Dermis microvascular lymphatic vessel endothelial cell (primary cell): Measurements from ENCODE around the gene MORC1. TPM values are rescaled to one million over a fixed set of nuclear protein-coding genes. Genes with fewer than 3 reads are reported as not detected.
A peak's percentile ranks its signal among the peaks of the same experiment; 100 is the strongest.

Experiments
- DNase-seq, 2 donors: peaks; one replicate each; pipeline versions ENCODE4 v3.0.0 to v3.0.0-alpha.2; 2010; ENCODE audit warnings: low read depth in 2 of 2
- total RNA-seq: library from RNA; depleted of rRNA; stranded (reverse); fragments of >200 nt; gene quantifications from 2 replicates; pipeline ENCODE4 v1.2.1, GENCODE V29; 2014

The MORC1 gene
- total RNA-seq, 1 donor from 2014 or later: not detected

DNA sequence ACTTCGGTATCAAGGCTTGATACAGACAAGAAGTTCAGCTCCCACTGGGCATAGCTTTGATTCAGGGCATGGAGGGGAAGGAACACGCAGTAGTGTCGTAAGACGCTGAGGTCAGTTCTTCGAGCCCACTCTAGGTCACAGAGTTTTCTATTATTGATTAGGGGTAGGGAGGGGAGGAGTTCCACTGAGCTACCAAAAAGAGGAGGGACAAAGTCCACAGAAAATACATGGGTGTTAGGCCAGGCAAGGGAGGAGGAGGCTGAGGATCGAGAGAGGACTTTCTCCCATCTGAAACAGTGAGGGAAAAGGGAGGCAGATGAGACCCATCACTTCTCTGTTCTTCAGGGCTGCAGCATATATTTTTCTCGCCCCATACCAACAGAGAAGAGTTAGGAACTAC, 89.2 kb downstream of the MORC1 start:
- DNase-seq: no peak

DNA sequence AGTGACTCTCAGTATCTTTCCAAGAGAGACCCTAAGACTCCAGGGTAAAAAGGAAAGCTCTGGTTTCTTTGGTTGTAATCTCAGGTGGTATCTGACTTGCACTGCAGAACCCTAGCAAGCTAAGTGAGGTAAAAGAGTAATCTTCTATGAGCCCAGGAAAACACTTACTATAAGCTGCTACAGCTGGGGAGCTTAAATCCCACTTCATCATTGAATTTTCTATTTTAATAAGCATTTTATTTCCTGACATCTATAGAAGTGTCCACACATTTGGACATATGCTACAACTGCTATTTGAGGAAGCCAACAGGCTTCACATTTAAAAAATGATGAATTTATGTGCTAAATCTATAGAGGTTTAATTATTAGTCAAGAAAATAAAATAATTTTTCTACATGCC, 91.1 kb downstream of the MORC1 start:
- DNase-seq: no peak

DNA sequence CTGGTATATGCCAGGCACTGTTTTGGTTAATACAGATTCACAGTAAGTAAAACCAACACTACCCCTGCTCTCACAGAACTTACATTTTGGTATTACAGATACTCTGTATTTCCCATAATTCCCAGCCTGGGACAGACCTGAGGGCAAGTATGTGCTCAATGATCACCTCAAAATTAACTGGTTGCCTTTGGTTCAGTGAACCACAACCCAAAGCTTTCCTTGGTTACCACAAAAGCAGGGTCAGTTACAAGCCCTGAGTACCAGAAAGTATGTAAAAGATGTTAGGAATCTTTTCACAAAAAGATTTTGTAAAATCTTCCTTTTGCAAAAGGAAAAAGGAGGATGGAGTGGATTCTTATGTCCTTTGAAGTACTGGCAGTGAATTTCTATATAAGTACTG, 92.0 kb downstream of the MORC1 start:
- no peak for DNase-seq

DNA sequence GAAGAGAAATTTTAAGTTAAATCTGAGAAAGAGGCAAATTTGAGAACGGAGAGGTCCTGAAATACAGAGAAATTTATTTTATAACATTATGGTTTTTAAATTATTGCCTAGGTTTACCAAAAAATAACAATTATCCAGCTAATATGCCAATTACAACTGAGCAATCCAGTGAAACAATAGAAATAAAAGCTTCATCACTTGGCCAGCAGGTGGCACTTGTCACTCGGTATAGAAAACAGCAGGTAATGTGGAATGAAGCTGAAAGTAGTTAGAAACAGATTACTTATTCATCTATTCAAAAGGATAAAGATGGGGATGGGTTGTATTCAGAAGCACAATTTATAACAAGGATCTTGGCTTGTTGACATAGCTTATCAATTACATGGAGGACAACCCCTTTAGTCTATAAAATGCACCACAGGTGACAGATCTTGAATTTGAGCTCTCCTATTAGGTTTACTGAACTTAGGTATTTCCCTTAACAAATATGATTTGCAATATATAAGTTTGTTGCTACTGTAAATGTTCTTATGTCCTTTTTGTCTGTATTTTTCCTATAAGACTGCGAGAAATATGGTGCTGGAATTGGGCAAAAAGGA, 94.2 kb downstream of the MORC1 start:
- DNase-seq: peak; percentile 41 to 51

DNA sequence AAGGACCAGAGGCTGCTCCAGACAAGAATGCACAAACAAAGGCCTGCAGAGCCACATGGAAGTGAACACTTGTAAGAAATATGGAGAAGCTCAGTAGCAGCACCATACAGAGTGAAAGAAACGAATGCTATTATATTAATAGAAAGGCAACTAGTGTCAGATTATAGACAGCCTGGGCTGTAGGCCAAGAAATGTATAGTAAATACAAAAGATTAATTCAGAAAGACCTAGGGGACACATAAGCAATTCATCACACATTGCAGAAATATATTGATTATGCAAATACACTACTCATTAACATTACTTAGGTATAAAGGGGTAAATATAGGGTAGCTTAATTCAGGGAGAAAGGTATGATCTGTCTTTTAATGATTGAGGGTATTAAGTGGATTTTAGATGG, 94.8 kb downstream of the MORC1 start:
- DNase-seq: no peak

DNA sequence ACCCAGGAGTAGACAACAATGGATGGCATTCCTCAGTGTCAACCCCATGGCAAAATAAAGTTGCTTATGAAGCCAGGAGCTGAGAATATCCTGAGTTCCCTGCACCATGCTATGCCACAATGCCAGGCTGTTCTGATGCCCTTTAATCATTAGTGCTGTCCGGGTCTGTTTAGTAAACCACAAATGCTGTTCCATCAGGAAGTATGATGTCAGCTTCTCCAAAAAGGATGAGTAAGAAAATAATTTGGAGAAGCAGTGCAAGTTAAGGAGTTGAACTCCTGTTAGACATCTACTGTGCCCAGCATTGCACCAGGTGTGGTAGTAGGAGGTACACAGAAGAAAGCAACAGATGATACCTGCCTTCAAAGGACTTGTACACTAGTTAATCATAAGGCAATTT, 96.4 kb downstream of the MORC1 start:
- DNase-seq: no peak

DNA sequence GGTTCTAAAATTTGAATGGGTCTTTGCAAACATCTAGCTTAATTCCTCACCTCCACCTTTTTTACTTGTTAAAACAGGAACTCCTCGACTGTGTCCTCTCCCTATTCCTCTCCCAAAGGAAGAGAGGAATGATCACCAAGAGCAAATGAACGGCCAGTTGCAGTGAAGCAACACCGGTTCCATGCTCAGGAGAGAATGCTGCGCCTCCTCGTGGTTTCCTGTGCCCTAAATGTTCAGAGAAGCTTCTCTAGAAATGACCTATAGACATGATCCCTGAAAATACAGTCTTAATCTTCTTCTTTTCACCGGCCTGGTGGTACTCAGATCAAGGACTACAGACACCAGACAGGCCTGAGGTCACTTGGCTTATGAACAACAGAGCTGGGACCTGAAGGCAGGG, 99.1 kb downstream of the MORC1 start:
- no peak for DNase-seq

DNA sequence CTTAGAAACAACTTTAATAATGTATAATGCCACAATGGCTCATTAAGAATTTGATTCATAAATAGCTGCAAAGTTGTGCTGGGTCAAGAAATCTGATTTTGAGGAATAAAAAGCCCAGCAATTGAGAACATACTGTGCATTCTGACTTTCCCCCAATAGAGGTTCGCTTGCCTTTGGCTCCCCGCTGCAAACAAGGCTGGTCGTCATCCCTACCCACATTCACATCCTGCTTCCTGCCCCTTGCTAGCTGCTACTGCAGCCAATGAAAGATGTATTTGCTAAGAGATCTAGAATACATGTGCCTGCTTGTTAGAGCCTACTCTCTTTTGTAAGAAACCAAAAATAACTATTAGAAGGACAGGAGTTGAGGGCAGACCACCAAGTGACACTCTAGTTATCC, 112.5 kb downstream of the MORC1 start:
- no peak for DNase-seq

DNA sequence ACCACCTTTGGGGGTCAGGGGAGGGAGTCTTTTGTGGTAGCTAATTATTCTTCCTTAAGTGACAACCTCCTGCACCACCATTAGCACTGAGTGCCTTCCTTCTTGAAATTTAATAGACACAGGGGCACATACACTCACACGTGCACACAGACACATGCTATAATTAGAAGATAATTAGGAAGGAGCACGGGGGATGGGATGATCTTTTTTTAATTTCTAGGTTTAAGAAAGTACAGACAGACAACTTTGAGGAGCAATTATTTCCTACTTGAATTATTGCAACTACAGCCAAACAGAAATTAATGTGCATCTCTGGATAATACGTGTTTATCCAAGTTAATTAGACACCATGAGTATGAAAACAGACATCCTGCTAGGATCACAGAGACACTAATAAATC, 119.5 kb downstream of the MORC1 start:
- DNase-seq: no peak

DNA sequence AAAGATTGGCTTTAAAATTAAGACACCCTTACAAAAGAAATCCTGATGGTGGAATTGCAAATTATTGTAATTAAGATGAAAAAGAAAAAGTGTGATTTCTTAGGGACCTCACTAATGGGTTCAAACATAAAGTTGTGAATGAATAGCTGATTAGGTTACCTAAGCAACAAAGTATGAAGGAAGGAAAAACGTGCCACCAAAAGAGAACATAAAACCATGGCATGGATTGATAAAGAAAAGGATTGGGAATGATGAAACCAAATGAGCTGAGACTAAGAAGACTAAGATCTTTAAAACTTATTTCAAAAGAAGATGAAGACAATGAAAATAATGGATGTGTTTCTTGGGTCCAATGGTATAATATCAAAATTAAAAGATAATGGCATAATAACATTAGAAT, 132.1 kb downstream of the MORC1 start:
- DNase-seq: no peak

DNA sequence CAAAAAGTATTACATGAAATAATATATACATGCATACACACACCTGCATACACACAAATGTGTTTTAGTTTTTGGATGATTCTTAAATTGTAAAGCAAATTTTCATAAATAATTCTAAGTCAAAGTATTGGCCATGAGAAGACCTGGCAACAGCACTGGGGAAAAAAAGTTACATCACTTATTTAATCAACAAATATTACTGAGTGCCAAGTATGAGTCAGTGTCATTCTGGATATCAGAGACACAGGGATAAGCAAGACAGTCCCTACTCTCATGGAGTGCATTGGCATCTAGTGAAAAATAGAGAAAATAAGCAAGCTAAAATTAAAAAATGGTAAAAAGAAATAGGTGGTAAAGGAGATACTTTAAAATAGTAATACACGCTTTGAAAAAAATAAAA, 134.9 kb downstream of the MORC1 start:
- no peak for DNase-seq

DNA sequence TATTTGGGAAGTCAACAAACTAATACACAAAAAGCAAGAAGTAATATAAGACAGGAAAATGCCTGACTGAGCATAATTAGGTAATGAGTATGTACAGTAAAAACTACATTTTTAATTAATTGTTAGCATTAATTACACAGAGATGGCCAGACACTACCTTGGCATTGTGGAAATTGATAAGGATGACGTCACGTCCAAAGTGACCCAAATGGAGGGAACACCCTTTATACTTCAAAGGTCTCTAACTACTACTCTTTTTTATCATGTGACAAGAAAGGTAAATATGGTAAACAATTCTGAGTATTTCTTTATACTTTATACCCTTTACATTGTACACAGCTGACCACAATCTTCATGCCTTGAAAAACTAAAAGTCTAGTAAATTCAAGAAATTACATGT, 141.9 kb downstream of the MORC1 start:
- no peak for DNase-seq

DNA sequence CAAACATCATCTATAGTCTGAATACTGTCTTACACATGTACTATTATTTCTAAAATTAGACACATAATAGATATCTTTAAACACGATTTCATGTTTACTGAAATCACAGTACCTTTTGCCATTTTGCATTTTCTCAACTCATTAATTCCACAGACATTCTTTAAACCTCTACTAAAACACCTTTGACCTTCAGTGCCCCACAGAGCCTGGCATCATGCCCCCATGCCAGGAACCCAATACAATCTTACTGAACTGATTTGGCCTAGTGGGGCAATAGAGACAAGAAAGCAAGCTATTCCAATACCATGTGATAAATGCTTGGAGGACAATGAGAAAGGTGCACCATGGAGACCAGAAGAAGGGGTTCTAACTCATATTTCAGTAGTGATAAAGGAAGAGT, 144.9 kb downstream of the MORC1 start:
- DNase-seq: no peak

DNA sequence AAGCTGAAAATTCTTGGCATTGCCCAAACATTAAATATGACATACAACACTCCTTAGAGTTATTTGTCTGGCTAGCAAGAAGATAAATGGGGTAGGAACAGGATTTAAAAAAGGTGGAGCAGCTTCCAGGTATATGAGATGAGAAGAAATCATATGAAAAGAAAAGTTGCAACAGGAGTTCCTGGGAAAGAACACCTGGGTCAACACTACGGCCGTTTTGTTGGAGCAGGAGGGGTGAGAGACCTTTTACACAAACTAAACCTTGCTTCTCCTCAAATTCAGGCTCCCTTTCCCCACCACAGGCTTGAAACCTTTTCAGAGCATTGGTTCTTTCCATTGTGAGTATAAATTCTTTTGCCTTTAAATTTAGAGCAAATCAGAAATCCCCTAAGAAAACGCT, 145.5 kb downstream of the MORC1 start:
- no peak for DNase-seq

DNA sequence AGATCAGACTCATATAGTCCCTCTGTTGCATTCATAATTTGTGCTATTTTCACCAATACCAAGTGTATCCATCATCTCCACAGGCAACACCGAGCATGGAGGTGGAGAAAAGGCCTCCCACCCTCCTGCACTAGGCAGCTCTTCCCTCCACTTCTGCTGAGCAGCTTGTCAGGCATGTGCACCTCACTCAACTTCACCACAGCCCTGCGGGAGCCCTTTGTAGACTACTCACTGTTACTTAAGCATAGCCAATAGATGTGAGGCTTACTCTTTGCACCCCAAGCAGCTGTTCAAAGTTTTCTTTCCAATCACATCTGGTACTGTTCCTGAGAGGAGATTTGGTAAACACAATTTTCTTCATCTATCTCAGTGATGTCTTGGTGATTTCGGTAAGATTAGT, 147.4 kb downstream of the MORC1 start:
- DNase-seq: no peak

DNA sequence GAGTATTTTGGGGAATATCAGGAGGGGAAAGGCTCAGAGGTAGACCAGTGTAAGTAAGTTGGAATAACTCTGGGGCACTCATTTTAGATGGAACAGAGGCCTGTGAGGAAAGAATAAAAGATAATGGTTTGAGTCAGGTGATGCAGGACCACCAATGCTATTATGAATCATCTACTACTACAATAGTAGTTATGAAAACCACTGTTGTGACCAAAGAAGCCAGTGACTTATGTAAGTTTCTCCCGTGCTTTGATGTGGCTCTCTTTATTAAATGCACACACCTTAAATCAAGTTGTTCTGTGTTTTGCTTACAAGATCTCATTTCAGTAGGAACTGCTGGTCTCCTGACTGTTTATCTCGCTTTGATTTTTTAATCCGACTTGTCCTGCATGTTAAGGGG, 151.2 kb downstream of the MORC1 start:
- DNase-seq: no peak

DNA sequence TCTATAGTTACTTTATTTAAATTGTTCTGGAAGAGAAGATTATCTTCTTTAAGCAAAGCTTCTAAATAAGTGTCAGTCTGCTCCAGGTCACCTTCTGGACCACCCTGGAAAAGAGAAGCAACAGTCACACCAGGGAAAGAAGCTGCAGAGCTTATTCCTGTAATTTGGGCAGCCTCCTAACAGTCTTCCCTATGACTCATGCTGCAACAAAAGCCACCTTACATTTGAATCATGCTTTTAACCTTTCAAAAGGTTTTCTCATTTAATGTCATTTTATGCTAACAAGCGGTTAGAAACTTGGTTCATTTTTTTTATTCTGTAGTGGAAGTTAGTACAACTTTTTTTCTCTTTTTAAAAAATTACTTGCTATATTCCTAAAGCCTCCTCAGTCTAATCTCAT, 158.9 kb downstream of the MORC1 start:
- no peak for DNase-seq

DNA sequence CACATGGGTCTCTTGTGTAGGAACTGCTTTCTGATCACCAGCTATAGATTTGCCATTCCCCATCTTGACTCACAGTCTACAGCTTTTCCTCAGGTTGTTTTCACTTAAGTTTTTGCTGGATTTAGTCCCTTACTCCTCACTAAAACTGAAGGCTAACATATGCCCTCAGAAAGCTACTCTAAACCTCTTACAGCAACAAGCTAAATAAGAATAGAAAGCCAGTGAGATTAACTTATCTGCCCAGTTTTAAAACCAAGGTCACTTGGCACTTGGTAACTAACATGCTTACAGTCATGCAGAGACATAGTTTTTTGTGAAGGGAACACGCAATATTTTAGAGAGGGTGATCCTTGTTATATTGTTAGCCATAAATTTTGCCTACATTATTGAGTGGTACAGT, 164.2 kb downstream of the MORC1 start, which contains the start of gene GUCA1C:
GUCA1C (minus strand) TSS at position 180 of the 400 bp plus-strand sequence; CDS start at position 63, 117 bp downstream.
- DNase-seq: no peak

DNA sequence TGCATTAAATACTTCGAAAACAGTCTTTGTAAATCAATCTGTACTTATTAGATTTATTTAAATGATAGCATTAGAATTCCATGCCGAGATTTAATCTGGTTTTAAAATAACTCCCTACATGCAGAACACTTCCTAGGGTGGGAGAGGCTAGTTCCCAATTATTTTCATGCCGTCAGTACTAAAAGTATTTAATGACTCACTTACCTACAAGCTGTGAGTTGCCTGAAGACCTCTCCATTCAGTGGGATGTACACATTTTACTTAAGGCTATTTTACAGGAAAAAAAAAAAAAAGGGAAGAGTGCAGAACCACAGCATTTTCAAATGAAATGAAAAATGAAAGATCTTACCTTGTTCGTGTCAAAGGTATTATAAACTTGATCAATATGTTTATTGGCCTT, 164.7 kb downstream of the MORC1 start:
- no peak for DNase-seq

DNA sequence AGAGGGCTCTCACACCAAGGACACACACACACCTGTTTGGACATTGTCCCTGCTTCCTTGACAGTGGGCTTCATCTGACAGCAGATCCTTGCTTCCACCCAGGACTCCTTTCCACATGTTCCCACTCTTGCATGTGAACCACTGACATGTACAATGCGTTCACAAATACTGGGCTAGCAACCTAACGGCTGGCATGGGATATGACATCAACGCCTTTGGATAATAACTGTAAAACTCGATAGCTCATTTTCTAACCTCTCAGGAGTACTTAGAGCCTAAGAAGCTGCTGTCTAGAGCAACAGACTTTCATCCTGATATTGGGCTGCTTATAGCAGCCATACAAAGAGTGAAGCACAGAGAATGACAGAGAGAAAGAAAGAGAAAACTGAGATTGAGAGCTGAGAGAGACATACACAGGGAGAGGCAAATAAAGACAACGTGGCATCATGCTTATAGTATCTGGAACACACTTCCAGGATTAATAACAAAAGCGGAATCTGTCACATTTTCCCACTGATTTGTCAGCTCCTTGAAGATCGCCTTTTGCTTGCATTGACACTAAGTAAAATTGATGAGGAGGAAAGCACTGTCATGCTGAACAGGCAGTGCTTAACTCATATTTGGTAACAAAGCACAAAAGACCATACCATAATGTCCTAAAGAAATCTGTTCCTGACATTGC, 166.0 kb downstream of the MORC1 start:
- no peak for DNase-seq

DNA sequence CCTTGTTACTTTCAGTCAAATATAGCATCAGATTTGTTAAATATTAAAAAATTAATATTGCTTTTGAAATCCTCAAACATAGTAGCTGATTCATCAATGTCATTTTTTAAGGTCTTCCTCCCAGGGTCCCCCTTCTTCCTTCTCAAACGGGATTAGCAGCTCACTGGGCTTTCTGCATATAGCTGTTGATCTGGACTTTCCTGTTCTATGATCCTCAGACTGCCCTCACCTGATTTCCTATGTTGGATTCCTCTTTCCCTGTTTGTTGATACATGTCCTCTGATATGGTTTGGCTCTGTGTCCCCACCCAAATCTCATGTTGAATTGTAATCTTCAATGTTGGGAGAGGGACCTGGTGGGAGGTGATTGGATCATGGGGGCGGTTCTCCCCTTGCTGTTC, 170.1 kb downstream of the MORC1 start:
- DNase-seq: no peak

DNA sequence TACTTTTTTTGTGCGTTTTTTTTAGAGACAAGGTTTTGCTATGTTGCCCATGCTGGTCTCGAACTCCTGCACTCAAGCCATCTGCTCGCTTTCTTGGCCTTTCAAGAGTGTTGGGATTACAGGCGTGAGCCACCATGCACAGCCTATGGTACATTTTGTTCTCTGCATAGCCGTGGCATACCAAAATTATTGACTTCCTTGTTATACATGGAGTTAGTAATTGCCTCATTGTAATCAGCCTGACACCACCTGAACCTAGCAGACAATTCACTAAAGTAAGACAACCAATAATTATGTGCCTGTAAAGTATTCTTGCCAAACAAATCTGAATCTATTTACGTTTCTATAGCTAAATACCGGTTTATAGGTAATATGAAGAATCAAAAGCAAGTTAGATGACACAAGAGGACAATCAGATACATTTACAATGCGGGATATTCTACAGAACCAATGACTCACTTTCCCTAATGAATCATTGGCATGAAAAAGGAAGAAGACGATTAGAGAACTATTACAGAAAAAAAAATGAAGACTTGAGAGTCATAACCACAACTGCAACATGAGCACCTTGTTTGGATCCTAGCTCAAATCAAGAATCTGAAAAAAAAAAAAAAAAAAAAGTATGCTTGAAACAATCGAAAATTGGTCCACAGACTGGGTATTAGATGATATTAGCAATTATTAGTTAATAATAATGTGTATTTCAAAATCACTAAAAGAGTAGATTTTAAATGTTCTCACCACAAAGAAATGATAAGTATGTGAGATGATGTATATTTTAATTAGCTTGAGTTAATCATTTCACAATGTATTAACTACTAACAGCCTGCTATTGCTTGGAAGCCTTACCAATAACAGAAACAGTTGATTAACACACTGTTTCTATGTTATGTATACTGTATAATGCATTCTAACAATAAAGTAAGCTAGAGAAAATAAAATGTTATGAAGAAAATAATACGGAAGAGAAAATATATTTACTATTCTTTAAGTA, 171.3 kb downstream of the MORC1 start:
- no peak for DNase-seq
